Neuronal stem cell (in vitro differentiated cells): ENCODE data around the gene CHN2.
A peak's percentile ranks its signal among the peaks of the same experiment; 100 is the strongest.

Experiments used
- DNase-seq: peaks from one replicate; pipeline ENCODE4 v3.0.0-alpha.2; 2013; ENCODE audit warnings: low spot score
- H2AFZ ChIP-seq: one replicate; pipeline ENCODE4 v1.6.1; 2013; ENCODE audit warnings: mild to moderate bottlenecking, low read length, inconsistent platforms
- H2AK5ac ChIP-seq: 2 replicates; pipeline ENCODE4 v1.6.1; 2013; ENCODE audit warnings: low read depth, mild to moderate bottlenecking, inconsistent platforms, low read length, moderate library complexity, mixed read lengths
- H2BK120ac ChIP-seq: 2 replicates; pipeline ENCODE4 v1.6.1; 2013; ENCODE audit warnings: low read depth, mild to moderate bottlenecking, inconsistent platforms, low read length, moderate library complexity, mixed read lengths
- H2BK12ac ChIP-seq: one replicate; pipeline ENCODE4 v1.6.1; 2013; ENCODE audit warnings: low read length, inconsistent platforms
- H2BK15ac ChIP-seq: 2 replicates; pipeline ENCODE4 v1.6.1; 2013; ENCODE audit warnings: mild to moderate bottlenecking, low read length, inconsistent platforms, mixed read lengths
- H2BK5ac ChIP-seq: one replicate; pipeline ENCODE4 v1.6.1; 2013; ENCODE audit warnings: inconsistent platforms, mild to moderate bottlenecking, low read length, moderate library complexity
- H3K14ac ChIP-seq: one replicate; pipeline ENCODE4 v1.6.1; 2013; ENCODE audit warnings: low read length, inconsistent platforms
- H3K18ac ChIP-seq: 2 replicates; pipeline ENCODE4 v1.6.1; 2013; ENCODE audit warnings: low read length, inconsistent platforms
- H3K23ac ChIP-seq: 2 replicates; pipeline ENCODE4 v1.6.1; 2013; ENCODE audit warnings: low read depth, mild to moderate bottlenecking, mixed read lengths, low read length, inconsistent platforms; ENCODE audit not compliant: poor library complexity
- H3K27ac ChIP-seq: replicated peaks from 3 replicates; pipeline ENCODE4 v1.5.1; 2013; ENCODE audit warnings: low read length, inconsistent platforms
- H3K27me3 ChIP-seq, 3 experiments: 2 replicates each; pipeline ENCODE4 v1.6.1; 2013; ENCODE audit warnings: low read length in 3 of 3, mild to moderate bottlenecking in 2 of 3, inconsistent platforms in 1 of 3, low read depth in 1 of 3, mixed read lengths in 1 of 3, moderate library complexity in 1 of 3; ENCODE audit not compliant: control insufficient read depth in 3 of 3, insufficient read depth in 3 of 3
- H3K36me3 ChIP-seq, 2 donors: replicated peaks in 1 of 2; 2 replicates each; pipeline ENCODE4 v1.6.1; 2013; ENCODE audit warnings: low read length in 2 of 2; ENCODE audit not compliant: control insufficient read depth in 2 of 2, insufficient read depth in 2 of 2
- H3K4ac ChIP-seq: 2 replicates; pipeline ENCODE4 v1.6.1; 2013; ENCODE audit warnings: inconsistent platforms, mild to moderate bottlenecking, low read length, moderate library complexity
- H3K4me1 ChIP-seq, 2 donors: 1 replicate in 1 of 2; 2 replicates in 1 of 2; pipeline ENCODE4 v1.6.1; 2013; ENCODE audit warnings: low read length in 2 of 2, low read depth in 1 of 2; ENCODE audit not compliant: control insufficient read depth in 2 of 2, insufficient read depth in 1 of 2
- H3K4me2 ChIP-seq: one replicate; pipeline ENCODE4 v1.6.1; 2013; ENCODE audit warnings: mild to moderate bottlenecking, low read length, inconsistent platforms; ENCODE audit not compliant: insufficient read depth, poor library complexity, severe bottlenecking
- H3K4me3 ChIP-seq, 2 donors: 2 replicates each; pipeline ENCODE4 v1.5.1; 2013; ENCODE audit warnings: low read length in 2 of 2, mild to moderate bottlenecking in 2 of 2, inconsistent platforms in 1 of 2, moderate library complexity in 1 of 2
- H3K79me1 ChIP-seq: one replicate; pipeline ENCODE4 v1.6.1; 2013; ENCODE audit warnings: low read depth, mild to moderate bottlenecking, inconsistent platforms, low read length, moderate library complexity
- H3K9ac ChIP-seq: one replicate; pipeline ENCODE4 v1.6.1; 2013; ENCODE audit warnings: mild to moderate bottlenecking, low read depth, low read length, inconsistent platforms; ENCODE audit not compliant: poor library complexity
- H3K9me3 ChIP-seq, 2 donors: replicated peaks in 1 of 2; 2 replicates each; pipeline versions ENCODE3 to v1.6.1; 2013; ENCODE audit warnings: low read length in 2 of 2, mild to moderate bottlenecking in 2 of 2, inconsistent platforms in 1 of 2, low read depth in 1 of 2, mixed read lengths in 1 of 2, moderate library complexity in 1 of 2; ENCODE audit not compliant: control insufficient read depth in 2 of 2, insufficient read depth in 1 of 2
- H4K8ac ChIP-seq: one replicate; pipeline ENCODE4 v1.6.1; 2013; ENCODE audit warnings: low read depth, mild to moderate bottlenecking, inconsistent platforms, low read length, moderate library complexity
- H4K91ac ChIP-seq: one replicate; pipeline ENCODE4 v1.6.1; 2013; ENCODE audit warnings: low read length, low read depth, mild to moderate bottlenecking, inconsistent platforms; ENCODE audit not compliant: poor library complexity
- WGBS, 2 donors: extraction: QIAGEN DNeasy Blood & Tissue Kit; methylation state at CpG; one replicate each; pipeline ENCODE4 v1.1.7; 2013; ENCODE audit warnings: missing lambda C conversion rate in 2 of 2, mixed read lengths in 1 of 2; ENCODE audit not compliant: insufficient read length in 2 of 2, insufficient replicate concordance in 1 of 2; ENCODE audit errors: extremely low coverage in 2 of 2; 5-methylcytosine and 5-hydroxymethylcytosine counted together

Gene CHN2

GRCh38 chr7:29459589-29459988 is 265.0 kb downstream of the CHN2 start:
- no peak overlapping the region for H2BK15ac ChIP-seq
- H2BK120ac ChIP-seq = no peak overlapping the region
- no peak overlapping the region for H3K27ac ChIP-seq
- H3K79me1 ChIP-seq = no peaks in the 10 kb centered on the region
- no peak overlapping the region for H4K8ac ChIP-seq
- no peak overlapping the region for H3K14ac ChIP-seq
- no peak overlapping the region for H3K23ac ChIP-seq
- H2BK5ac ChIP-seq = no peak overlapping the region
- no peaks in the 10 kb centered on the region for H3K9me3 ChIP-seq
- H3K4me2 ChIP-seq = no peak overlapping the region
- no peak overlapping the region for H3K4me3 ChIP-seq
- no peaks in the 10 kb centered on the region for H3K36me3 ChIP-seq
- no peak for DNase-seq
- no peak overlapping the region for H3K9ac ChIP-seq
- H3K4ac ChIP-seq = no peak overlapping the region
- WGBS, 2 donors = no CpG with 5 or more reads among the region's 8 CpGs
- H3K4me1 ChIP-seq = peaks cover 12 to 14% of the 10 kb centered on the region in 2 donors
- no peak overlapping the region for H4K91ac ChIP-seq
- no peak overlapping the region for H2BK12ac ChIP-seq
- H2AFZ ChIP-seq = no peak overlapping the region
- H2AK5ac ChIP-seq = no peak overlapping the region
- H3K18ac ChIP-seq = no peak overlapping the region
- H3K27me3 ChIP-seq = peaks cover 0 to 65% (median 37%) of the 10 kb centered on the region in 3 experiments

DNA sequence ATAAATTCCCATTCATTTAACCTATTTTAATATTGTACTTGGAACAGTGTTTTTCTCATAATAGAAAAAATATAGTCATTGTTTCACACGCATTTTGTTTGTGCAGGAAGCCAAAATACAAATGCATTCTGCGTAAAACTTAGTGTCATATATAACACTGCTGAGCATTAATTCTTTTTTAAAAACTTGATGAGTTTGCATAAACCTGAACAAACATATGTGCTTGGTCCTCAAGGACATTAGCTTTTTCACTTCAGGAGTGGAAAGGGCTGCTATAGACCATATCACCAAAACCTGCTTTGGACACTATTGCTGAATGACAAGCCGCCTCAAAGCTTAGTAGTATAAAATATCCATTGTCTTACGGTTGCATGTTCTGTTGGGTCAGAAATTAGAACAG is 267.4 kb downstream of the CHN2 start:
- no peaks in the 10 kb centered on the region for H3K9me3 ChIP-seq
- no peak overlapping the region for H3K27ac ChIP-seq
- no peak overlapping the region for H2BK15ac ChIP-seq
- no peak overlapping the region for H2BK5ac ChIP-seq
- H2BK120ac ChIP-seq = no peak overlapping the region
- no peaks in the 10 kb centered on the region for H3K79me1 ChIP-seq
- H3K27me3 ChIP-seq = peaks cover 0 to 56% (median 20%) of the 10 kb centered on the region in 3 experiments
- H4K8ac ChIP-seq = no peak overlapping the region
- no peak overlapping the region for H2AFZ ChIP-seq
- no peak overlapping the region for H2BK12ac ChIP-seq
- H2AK5ac ChIP-seq = no peak overlapping the region
- no peak overlapping the region for H3K4ac ChIP-seq
- peaks cover 8 to 9% of the 10 kb centered on the region in 2 donors for H3K4me1 ChIP-seq
- H3K18ac ChIP-seq = no peak overlapping the region
- DNase-seq = no peak
- no peak overlapping the region for H3K9ac ChIP-seq
- H3K4me2 ChIP-seq = no peak overlapping the region
- H3K23ac ChIP-seq = no peak overlapping the region
- H3K4me3 ChIP-seq = no peak overlapping the region
- H3K36me3 ChIP-seq = no peaks in the 10 kb centered on the region
- no peak overlapping the region for H3K14ac ChIP-seq
- no CpG with 5 or more reads among the region's 4 CpGs for WGBS, 2 donors
- no peak overlapping the region for H4K91ac ChIP-seq

- H3K79me1 ChIP-seq = no peaks in the 10 kb centered on the region
- no peak overlapping the region for H3K23ac ChIP-seq
- no peak overlapping the region for H3K4ac ChIP-seq
- H3K4me3 ChIP-seq = no peak overlapping the region
- H3K9me3 ChIP-seq = no peaks in the 10 kb centered on the region
- H3K9ac ChIP-seq = no peak overlapping the region
- no peak overlapping the region for H2AFZ ChIP-seq
- H2BK120ac ChIP-seq = no peak overlapping the region
- no peak overlapping the region for H2BK12ac ChIP-seq
- H2BK5ac ChIP-seq = no peak overlapping the region
- H4K91ac ChIP-seq = no peak overlapping the region
- no CpG with 5 or more reads among the region's 3 CpGs for WGBS, 2 donors
- peaks cover 0 to 43% (median 14%) of the 10 kb centered on the region in 3 experiments for H3K27me3 ChIP-seq
- no peak overlapping the region for H3K14ac ChIP-seq
- H2BK15ac ChIP-seq = no peak overlapping the region
- H3K18ac ChIP-seq = peak overlapping the region; percentile 30
- no peak for DNase-seq
- H3K36me3 ChIP-seq = no peaks in the 10 kb centered on the region
- H4K8ac ChIP-seq = no peak overlapping the region
- H2AK5ac ChIP-seq = no peak overlapping the region
- H3K4me2 ChIP-seq = no peak overlapping the region
- H3K4me1 ChIP-seq = peaks cover 0 to 3% of the 10 kb centered on the region in 2 donors
- H3K27ac ChIP-seq = no peak overlapping the region
These were observed 269.1 kb downstream of the CHN2 start for GRCh38 chr7:29463504-29464158.

DNA sequence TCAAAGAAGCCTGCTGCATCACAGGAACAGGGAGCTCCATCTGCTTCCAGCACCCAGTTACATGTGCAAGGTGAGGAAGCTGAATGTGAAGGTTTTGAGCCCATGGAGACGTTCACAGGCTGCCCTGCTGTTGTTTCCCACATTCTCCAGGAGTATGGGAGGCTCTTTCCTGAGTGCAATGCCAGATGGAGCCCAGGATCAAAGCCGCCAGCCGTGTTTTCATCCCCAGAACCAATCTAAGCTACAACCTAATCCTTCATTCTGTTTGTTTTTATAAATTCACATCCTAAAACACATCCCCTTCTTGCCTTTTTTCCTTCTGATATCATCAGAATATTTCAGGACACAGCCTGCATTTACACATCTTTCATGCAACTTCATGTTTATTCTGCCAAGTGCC is 270.2 kb downstream of the CHN2 start:
- no peak overlapping the region for H2AFZ ChIP-seq
- H2BK120ac ChIP-seq = no peak overlapping the region
- no peaks in the 10 kb centered on the region for H3K9me3 ChIP-seq
- no peak overlapping the region for H3K4me2 ChIP-seq
- H3K9ac ChIP-seq = no peak overlapping the region
- H2AK5ac ChIP-seq = no peak overlapping the region
- peaks cover 0 to 32% (median 5%) of the 10 kb centered on the region in 3 experiments for H3K27me3 ChIP-seq
- H3K4ac ChIP-seq = no peak overlapping the region
- no CpG with 5 or more reads among the region's 3 CpGs for WGBS, 2 donors
- H3K79me1 ChIP-seq = no peaks in the 10 kb centered on the region
- H2BK12ac ChIP-seq = no peak overlapping the region
- H3K4me1 ChIP-seq = peaks cover 0 to under 1% of the 10 kb centered on the region in 2 donors
- no peak overlapping the region for H4K91ac ChIP-seq
- H3K23ac ChIP-seq = no peak overlapping the region
- H3K36me3 ChIP-seq = no peaks in the 10 kb centered on the region
- H3K27ac ChIP-seq = no peak overlapping the region
- no peak for DNase-seq
- no peak overlapping the region for H4K8ac ChIP-seq
- no peak overlapping the region for H3K14ac ChIP-seq
- H2BK5ac ChIP-seq = no peak overlapping the region
- H3K4me3 ChIP-seq = no peak overlapping the region
- no peak overlapping the region for H2BK15ac ChIP-seq
- no peak overlapping the region for H3K18ac ChIP-seq
